ENCODE data around the gene SSRP1.

DNA sequence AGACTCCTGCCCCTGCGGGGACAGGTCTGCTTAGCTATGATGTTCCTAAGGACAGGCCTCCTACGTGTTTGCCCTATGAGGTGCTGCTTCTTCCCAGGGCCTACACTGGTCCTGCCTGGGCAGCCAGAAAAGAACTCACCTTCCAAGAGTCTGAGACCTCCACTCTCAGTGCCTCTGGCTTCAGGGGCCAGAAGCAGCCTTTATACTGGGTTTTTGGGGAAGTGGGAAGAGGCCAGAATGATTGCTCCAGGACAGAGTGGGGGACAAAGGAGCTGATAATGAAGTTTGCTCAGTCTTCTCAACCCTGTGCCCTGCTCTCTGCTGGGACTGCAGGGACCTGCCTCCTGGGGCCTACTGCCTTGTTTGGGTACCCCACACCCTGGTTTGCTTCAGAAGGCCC, 45.3 kb upstream of the SSRP1 start, which contains the start of gene PRG3:
- TF ChIP-seq CTCF (IDR thresholded peaks at IDR 0.05 in 4 of 5, conservative IDR thresholded peaks at IDR 0.05 in 1 of 5) (no peak), POLR2A (IDR thresholded peaks at IDR 0.05) (no peak)

All from gastrocnemius medialis (tissue), 4 donors.